Stimulated activated naive CD4-positive, alpha-beta T cell treated with Interleukin-2 at 50 U/mL for 16 hours (primary cell): ENCODE measurements around the gene CELF2.

ENCODE experiments used
- DNase-seq: peaks from one replicate; lab custom pipeline; 2025; lab: John Stamatoyannopoulos, UW

CELF2 gene

GRCh38 chr10:11197878-11198277 is 180.2 kb downstream of the CELF2 start:
- no peak for DNase-seq

- no peak for DNase-seq
Measured at GRCh38 chr10:11201911-11202310, 184.2 kb downstream of the CELF2 start.

- DNase-seq, result no peak
Measured at GRCh38 chr10:11204351-11204942, 186.8 kb downstream of the CELF2 start.

GRCh38 chr10:11205030-11205772 is 187.5 kb downstream of the CELF2 start:
- DNase-seq, result peak; percentile 17

- no peak for DNase-seq
Measured at GRCh38 chr10:11206676-11207559, 189.2 kb downstream of the CELF2 start.

GRCh38 chr10:11207560-11207844 is 189.8 kb downstream of the CELF2 start:
- DNase-seq, result no peak

- no peak for DNase-seq
Measured at GRCh38 chr10:11208243-11208642, 190.6 kb downstream of the CELF2 start.

GRCh38 chr10:11208908-11209829 is 191.5 kb downstream of the CELF2 start:
- DNase-seq, result peak; percentile 21

GRCh38 chr10:11209830-11210181 is 192.1 kb downstream of the CELF2 start:
- DNase-seq, result no peak

- no peak for DNase-seq
Measured at GRCh38 chr10:11210211-11210922, 192.7 kb downstream of the CELF2 start.

- DNase-seq, result no peak
Measured at GRCh38 chr10:11212288-11213085, 194.8 kb downstream of the CELF2 start.

GRCh38 chr10:11213137-11213536 is 195.5 kb downstream of the CELF2 start:
- no peak for DNase-seq

GRCh38 chr10:11214407-11214806 is 196.7 kb downstream of the CELF2 start:
- DNase-seq, result no peak

GRCh38 chr10:11215471-11215870 is 197.8 kb downstream of the CELF2 start:
- no peak for DNase-seq

GRCh38 chr10:11217521-11217920 is 199.8 kb downstream of the CELF2 start:
- DNase-seq, result no peak

GRCh38 chr10:11218395-11218794 is 200.7 kb downstream of the CELF2 start:
- peak; percentile 44 for DNase-seq

GRCh38 chr10:11219431-11219830 is 201.8 kb downstream of the CELF2 start:
- DNase-seq, result no peak

GRCh38 chr10:11223081-11223480 is 205.4 kb downstream of the CELF2 start:
- DNase-seq, result no peak

- DNase-seq, result no peak
Measured at GRCh38 chr10:11223507-11224140, 206.0 kb downstream of the CELF2 start.

GRCh38 chr10:11224321-11224720 is 206.6 kb downstream of the CELF2 start:
- no peak for DNase-seq
